GM18951 (cell line): Measurements from ENCODE around the gene CSTB.

Experiments used
- POLR2A ChIP-seq: IDR thresholded peaks from 4 replicates; pipeline ENCODE4 v1.6.1; 2011; ENCODE audit warnings: mild to moderate bottlenecking; ENCODE audit not compliant: insufficient read length, insufficient read depth; ENCODE audit errors: extremely low read depth
- in situ Hi-C: fragments of 300-500 bp; cut with MboI; formaldehyde crosslinking; loops from one replicate; pipeline ENCODE4 v1.12.0; 2022; ENCODE audit warnings: low sequenced_read_pairs, mixed read lengths, inconsistent platforms; ENCODE audit not compliant: unreplicated experiment

CSTB gene

GRCh38 chr21:43805275-43805800 lies 29.2 kb upstream of the CSTB start:
- in situ Hi-C loops: no loop called here
- TF ChIP-seq POLR2A: peak; percentile 28

GRCh38 chr21:43803558-43804300 lies 27.6 kb upstream of the CSTB start:
- in situ Hi-C loops: no loop called here
- no peak for TF ChIP-seq POLR2A

- TF ChIP-seq POLR2A: no peak
- in situ Hi-C loops: no loop called here
Measured at GRCh38 chr21:43802713-43803313, 26.7 kb upstream of the CSTB start.

GRCh38 chr21:43801006-43801783 lies 25.1 kb upstream of the CSTB start:
- in situ Hi-C loops: no loop called here
- no peak for TF ChIP-seq POLR2A

GRCh38 chr21:43800566-43800965 lies 24.5 kb upstream of the CSTB start:
- in situ Hi-C loops: no loop called here
- no peak for TF ChIP-seq POLR2A

GRCh38 chr21:43800124-43800523 lies 24.0 kb upstream of the CSTB start:
- TF ChIP-seq POLR2A: no peak

GRCh38 chr21:43799301-43799840 lies 23.3 kb upstream of the CSTB start:
- in situ Hi-C loops: no loop called here
- no peak for TF ChIP-seq POLR2A

More at GRCh38 chr21:43800124-43800523, 24.0 kb upstream of the CSTB start:
- in situ Hi-C loops: no loop called here

GRCh38 chr21:43797925-43798715 lies 22.0 kb upstream of the CSTB start:
- in situ Hi-C loops: no loop called here
- no peak for TF ChIP-seq POLR2A

- in situ Hi-C loops: no loop called here
- no peak for TF ChIP-seq POLR2A
Measured at GRCh38 chr21:43797415-43797814, 21.3 kb upstream of the CSTB start.

- TF ChIP-seq POLR2A: no peak
- in situ Hi-C loops: no loop called here
Measured at GRCh38 chr21:43794857-43795256, 18.7 kb upstream of the CSTB start.

GRCh38 chr21:43794311-43794710 lies 18.2 kb upstream of the CSTB start:
- in situ Hi-C loops: no loop called here

GRCh38 chr21:43793243-43793642 lies 17.1 kb upstream of the CSTB start:
- in situ Hi-C loops: no loop called here
- TF ChIP-seq POLR2A: no peak

More at GRCh38 chr21:43794311-43794710, 18.2 kb upstream of the CSTB start:
- TF ChIP-seq POLR2A: no peak
